ENCODE results near the gene CDK7. TPM values are rescaled to one million over a fixed set of nuclear protein-coding genes. Genes with fewer than 3 reads are reported as not detected.
A peak's percentile ranks its signal among the peaks of the same experiment; 100 is the strongest.

The CDK7 gene
- total and polyA plus RNA-seq, 9 of the 15 experiments (the other 6 are each of a cell fraction or from before 2014, with no cell fraction given), result 41.7 to 143 (median 65.3) TPM

DNA sequence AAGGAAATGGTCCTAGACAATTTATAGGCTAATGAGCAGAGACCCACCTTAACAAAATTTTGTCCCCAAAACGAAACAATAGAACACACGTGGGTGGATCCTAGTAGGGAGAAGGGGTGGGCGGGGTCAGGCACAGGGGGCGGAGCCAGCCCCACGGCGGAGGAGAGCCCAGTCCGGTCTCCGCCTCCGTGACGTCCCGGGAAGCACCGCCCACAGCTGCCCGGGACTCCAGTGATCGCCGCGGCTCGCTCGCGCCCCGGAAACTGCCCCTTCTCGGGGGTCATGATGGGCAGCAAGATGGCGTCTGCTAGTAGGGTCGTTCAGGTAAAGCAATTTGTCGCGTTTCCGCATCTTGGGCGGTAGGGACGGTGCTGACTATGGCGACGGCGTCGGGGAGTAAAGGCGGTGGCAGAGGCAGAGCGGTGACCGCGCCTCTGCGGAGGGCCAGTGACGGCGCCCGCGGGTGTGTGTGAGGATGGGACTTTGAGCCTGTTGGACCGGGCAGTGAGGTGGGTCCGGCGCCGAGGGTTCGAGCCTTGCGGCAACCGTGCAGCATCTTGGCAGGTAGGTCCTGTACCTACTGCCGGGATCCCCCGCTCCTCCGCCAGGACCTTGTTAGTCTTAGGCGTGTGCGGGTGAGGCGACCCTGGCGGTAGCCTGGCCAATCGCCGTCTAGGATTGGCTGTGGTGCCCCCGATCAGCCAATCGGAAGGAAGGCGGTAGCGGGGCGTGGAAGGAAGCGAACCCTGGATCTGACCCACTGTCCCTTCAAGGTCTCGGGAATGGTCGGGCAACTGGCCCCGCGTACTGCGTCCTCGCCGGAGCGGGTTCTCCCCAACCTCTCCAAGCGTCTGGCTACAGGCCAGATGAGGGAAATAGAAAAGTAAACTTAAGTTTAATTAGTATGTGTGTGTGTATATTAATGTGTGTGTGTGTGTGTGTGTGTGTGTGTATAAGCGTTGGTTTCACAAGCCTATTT is 16.8 kb upstream of the CDK7 start (continued):
- no peak for TF ChIP-seq POU5F1 (IDR thresholded peaks at IDR 0.05; ENCODE audit: borderline replicate concordance, low read depth, low read length, partially characterized antibody)
- peak; percentile 76 for TF ChIP-seq CREM (IDR thresholded peaks at IDR 0.05; ENCODE audit: low read depth)
- no peak for TF ChIP-seq CBX2 (IDR thresholded peaks at IDR 0.05; ENCODE audit: insufficient read depth, low read length, poor library complexity, severe bottlenecking)
- no peak for TF ChIP-seq NCOA1 (IDR thresholded peaks at IDR 0.05; ENCODE audit: low read depth)
- TF ChIP-seq ZNF75A (CRISPR knock-in tag; IDR thresholded peaks at IDR 0.05), result no peak
- no peak for TF ChIP-seq CEBPG (CRISPR knock-in tag; IDR thresholded peaks at IDR 0.05)
- TF ChIP-seq CEBPG (tag; conservative IDR thresholded peaks at IDR 0.05 in 1 of 2, IDR thresholded peaks at IDR 0.05 in 1 of 2), result no peak
- TF ChIP-seq PHB2 (IDR thresholded peaks at IDR 0.05; ENCODE audit: low read depth), result no peak
- TF ChIP-seq, protein P1, sequence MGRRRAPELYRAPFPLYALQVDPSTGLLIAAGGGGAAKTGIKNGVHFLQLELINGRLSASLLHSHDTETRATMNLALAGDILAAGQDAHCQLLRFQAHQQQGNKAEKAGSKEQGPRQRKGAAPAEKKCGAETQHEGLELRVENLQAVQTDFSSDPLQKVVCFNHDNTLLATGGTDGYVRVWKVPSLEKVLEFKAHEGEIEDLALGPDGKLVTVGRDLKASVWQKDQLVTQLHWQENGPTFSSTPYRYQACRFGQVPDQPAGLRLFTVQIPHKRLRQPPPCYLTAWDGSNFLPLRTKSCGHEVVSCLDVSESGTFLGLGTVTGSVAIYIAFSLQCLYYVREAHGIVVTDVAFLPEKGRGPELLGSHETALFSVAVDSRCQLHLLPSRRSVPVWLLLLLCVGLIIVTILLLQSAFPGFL (CRISPR knock-in tag; IDR thresholded peaks at IDR 0.05), result no peak
- no peak for TF ChIP-seq HEY1 (CRISPR knock-in tag; IDR thresholded peaks at IDR 0.05; ENCODE audit: borderline replicate concordance)
- peak in 1 of 2 experiments; percentile 69; a peak in 1 of 4 replicates for TF ChIP-seq FOXA3 (CRISPR knock-in tag; conservative IDR thresholded peaks at IDR 0.05 in 1 of 2, IDR thresholded peaks at IDR 0.05 in 1 of 2)
- TF ChIP-seq, protein P2, sequence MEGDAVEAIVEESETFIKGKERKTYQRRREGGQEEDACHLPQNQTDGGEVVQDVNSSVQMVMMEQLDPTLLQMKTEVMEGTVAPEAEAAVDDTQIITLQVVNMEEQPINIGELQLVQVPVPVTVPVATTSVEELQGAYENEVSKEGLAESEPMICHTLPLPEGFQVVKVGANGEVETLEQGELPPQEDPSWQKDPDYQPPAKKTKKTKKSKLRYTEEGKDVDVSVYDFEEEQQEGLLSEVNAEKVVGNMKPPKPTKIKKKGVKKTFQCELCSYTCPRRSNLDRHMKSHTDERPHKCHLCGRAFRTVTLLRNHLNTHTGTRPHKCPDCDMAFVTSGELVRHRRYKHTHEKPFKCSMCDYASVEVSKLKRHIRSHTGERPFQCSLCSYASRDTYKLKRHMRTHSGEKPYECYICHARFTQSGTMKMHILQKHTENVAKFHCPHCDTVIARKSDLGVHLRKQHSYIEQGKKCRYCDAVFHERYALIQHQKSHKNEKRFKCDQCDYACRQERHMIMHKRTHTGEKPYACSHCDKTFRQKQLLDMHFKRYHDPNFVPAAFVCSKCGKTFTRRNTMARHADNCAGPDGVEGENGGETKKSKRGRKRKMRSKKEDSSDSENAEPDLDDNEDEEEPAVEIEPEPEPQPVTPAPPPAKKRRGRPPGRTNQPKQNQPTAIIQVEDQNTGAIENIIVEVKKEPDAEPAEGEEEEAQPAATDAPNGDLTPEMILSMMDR (IDR thresholded peaks at IDR 0.05 in 2 of 3, conservative IDR thresholded peaks at IDR 0.05 in 1 of 3; ENCODE audit: insufficient read depth in 2 of 3, low read depth in 1 of 3, low read length in 3 of 3), result no peak
- TF ChIP-seq SRSF7 (optimal IDR thresholded peaks at IDR 0.05; ENCODE audit: low read depth, low read length), result no peak
- TF ChIP-seq POLR2A (conservative IDR thresholded peaks at IDR 0.05), result peak; percentile 96
- TF ChIP-seq, protein P3, sequence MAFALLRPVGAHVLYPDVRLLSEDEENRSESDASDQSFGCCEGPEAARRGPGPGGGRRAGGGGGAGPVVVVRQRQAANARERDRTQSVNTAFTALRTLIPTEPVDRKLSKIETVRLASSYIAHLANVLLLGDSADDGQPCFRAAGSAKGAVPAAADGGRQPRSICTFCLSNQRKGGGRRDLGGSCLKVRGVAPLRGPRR (CRISPR knock-in tag; IDR thresholded peaks at IDR 0.05), result no peak
- TF ChIP-seq SIN3A (IDR thresholded peaks at IDR 0.05; ENCODE audit: borderline replicate concordance in 2 of 2, control insufficient read depth in 1 of 2, low read depth in 2 of 2, low read length in 2 of 2), result peak in 1 of 2 experiments; percentile 64; a peak in 1 of 4 replicates
- TF ChIP-seq, protein P4, sequence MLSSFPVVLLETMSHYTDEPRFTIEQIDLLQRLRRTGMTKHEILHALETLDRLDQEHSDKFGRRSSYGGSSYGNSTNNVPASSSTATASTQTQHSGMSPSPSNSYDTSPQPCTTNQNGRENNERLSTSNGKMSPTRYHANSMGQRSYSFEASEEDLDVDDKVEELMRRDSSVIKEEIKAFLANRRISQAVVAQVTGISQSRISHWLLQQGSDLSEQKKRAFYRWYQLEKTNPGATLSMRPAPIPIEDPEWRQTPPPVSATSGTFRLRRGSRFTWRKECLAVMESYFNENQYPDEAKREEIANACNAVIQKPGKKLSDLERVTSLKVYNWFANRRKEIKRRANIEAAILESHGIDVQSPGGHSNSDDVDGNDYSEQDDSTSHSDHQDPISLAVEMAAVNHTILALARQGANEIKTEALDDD (IDR thresholded peaks at IDR 0.05), result peak; percentile 86

Measured in K562 (cell line).